ENCODE data around the gene HSF5. TPM values are rescaled to one million over a fixed set of nuclear protein-coding genes. Genes with fewer than 3 reads are reported as not detected.

HSF5 gene
- total and polyA plus RNA-seq, 12 donors: 0.03 to 0.11 (median 0.06) TPM; not detected in 8

GRCh38 chr17:58517378-58517927 lies 29.2 kb upstream of the HSF5 start:
- no peaks in the 10 kb centered on the region for H3K9me3 ChIP-seq (replicated peaks in 1 of 3)
- H3K36me3 ChIP-seq (replicated peaks in 1 of 2): peaks cover 0 to 17% of the 10 kb centered on the region in 2 donors
- 0 to 3% (median 1%) methylated on average over 5 to 27 of the region's 27 CpGs for WGBS, 4 donors
- peak overlapping the region; percentile 48 to 93 (median 87) for H3K27ac ChIP-seq
- no peaks in the 10 kb centered on the region for H3K27me3 ChIP-seq
- H3K4me3 ChIP-seq: peak overlapping the region in 3 of 4 donors; percentile 4 to 61 (median 53)
- H3K4me1 ChIP-seq (replicated peaks in 1 of 2): peaks cover 19 to 58% of the 10 kb centered on the region in 2 donors
- DNase-seq: no peak
- intact Hi-C loops (cut with DNase I): no loop called here
- no peak for TF ChIP-seq CTCF (IDR thresholded peaks at IDR 0.05)
- TF ChIP-seq POLR2A (IDR thresholded peaks at IDR 0.05): peak; percentile 39 to 47

GRCh38 chr17:58516644-58517377 lies 28.6 kb upstream of the HSF5 start:
- Histone ChIP-seq H3K27ac (peak overlapping the region in 4 of 5 donors; percentile 78 to 93 (median 90)), H3K36me3 (replicated peaks in 1 of 2) (peaks cover 0 to 18% of the 10 kb centered on the region in 2 donors), H3K27me3 (no peaks in the 10 kb centered on the region), H3K9me3 (replicated peaks in 1 of 3) (no peaks in the 10 kb centered on the region), H3K4me1 (replicated peaks in 1 of 2) (peaks cover 19 to 58% of the 10 kb centered on the region in 2 donors), H3K4me3 (peak overlapping the region in 2 of 4 donors; percentile 53 to 61)
- WGBS, 4 donors: 46 to 70% (median 56%) methylated on average over 2 of the region's 2 CpGs
- DNase-seq: no peak
- no peak for TF ChIP-seq CTCF (IDR thresholded peaks at IDR 0.05)
- TF ChIP-seq POLR2A (IDR thresholded peaks at IDR 0.05): no peak
- intact Hi-C loops (cut with DNase I): no loop called here

GRCh38 chr17:58515286-58515685 lies 27.1 kb upstream of the HSF5 start:
- Histone ChIP-seq H3K4me1 (replicated peaks in 1 of 2) (peaks cover 19 to 51% of the 10 kb centered on the region in 2 donors), H3K4me3 (no peak overlapping the region), H3K27ac (peak overlapping the region in 2 of 5 donors; percentile 55 to 77), H3K36me3 (replicated peaks in 1 of 2) (peaks cover 0 to 25% of the 10 kb centered on the region in 2 donors), H3K27me3 (no peaks in the 10 kb centered on the region), H3K9me3 (replicated peaks in 1 of 3) (no peaks in the 10 kb centered on the region)
- no peak for DNase-seq
- intact Hi-C loops (cut with DNase I): no loop called here
- TF ChIP-seq CTCF (IDR thresholded peaks at IDR 0.05): no peak
- no peak for TF ChIP-seq POLR2A (IDR thresholded peaks at IDR 0.05)
- 73 to 80% (median 78%) methylated on average over 2 of the region's 2 CpGs for WGBS, 4 donors

GRCh38 chr17:58514770-58515157 lies 26.6 kb upstream of the HSF5 start:
- Histone ChIP-seq H3K9me3 (replicated peaks in 1 of 3) (no peaks in the 10 kb centered on the region), H3K36me3 (replicated peaks in 1 of 2) (peaks cover 0 to 30% of the 10 kb centered on the region in 2 donors), H3K27ac (peak overlapping the region in 4 of 5 donors; percentile 35 to 81 (median 66)), H3K4me3 (peak overlapping the region in 1 of 4 donors; percentile 66), H3K4me1 (replicated peaks in 1 of 2) (peaks cover 19 to 46% of the 10 kb centered on the region in 2 donors), H3K27me3 (no peaks in the 10 kb centered on the region)
- DNase-seq: no peak
- WGBS, 4 donors: 19 to 26% (median 19%) methylated on average over 11 of the region's 11 CpGs
- intact Hi-C loops (cut with DNase I): no loop called here
- TF ChIP-seq POLR2A (IDR thresholded peaks at IDR 0.05): no peak
- TF ChIP-seq CTCF (IDR thresholded peaks at IDR 0.05): no peak
